GM21825 (cell line): ENCODE measurements around the gene NSL1.

ENCODE experiments used
- ATAC-seq: cut with Tn5 transposase; IDR thresholded peaks from one replicate; pipeline ENCODE4 v1.9.1; 2021; ENCODE audit warnings: mild to moderate bottlenecking, moderate library complexity; ENCODE audit not compliant: unreplicated experiment

The NSL1 gene, protein sequence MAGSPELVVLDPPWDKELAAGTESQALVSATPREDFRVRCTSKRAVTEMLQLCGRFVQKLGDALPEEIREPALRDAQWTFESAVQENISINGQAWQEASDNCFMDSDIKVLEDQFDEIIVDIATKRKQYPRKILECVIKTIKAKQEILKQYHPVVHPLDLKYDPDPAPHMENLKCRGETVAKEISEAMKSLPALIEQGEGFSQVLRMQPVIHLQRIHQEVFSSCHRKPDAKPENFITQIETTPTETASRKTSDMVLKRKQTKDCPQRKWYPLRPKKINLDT

DNA sequence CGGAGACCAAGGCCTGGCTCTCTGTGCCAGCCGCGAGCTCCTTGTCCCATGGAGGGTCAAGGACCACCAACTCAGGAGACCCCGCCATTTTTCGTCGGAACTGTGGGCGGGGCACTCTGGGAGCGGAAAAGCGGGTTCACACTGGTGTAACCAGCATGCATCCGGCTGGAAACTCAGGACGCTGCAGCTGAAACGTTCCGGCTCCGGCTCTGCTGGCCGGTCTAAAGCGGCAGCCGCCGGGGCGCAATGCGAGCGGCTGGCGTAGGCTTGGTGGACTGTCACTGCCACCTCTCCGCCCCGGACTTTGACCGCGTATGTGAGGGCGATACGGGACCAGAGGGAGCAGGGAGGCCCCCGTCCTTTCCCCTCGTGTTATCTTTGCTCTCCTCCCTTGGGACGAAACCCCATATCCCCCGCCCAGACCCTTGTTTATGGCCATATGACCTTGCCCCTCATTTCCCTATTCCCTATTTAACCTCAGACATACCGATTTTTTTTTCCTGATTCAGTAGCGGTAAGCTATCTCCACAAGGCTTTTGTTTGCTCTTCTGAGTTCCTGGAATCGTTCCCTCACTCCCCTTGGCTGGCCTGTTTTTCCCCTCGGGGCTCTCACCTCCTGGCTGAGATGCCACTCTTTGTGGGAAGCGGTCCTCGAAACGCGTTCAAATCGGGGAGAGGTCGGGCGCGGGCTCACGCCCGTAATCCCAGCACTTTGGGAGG is at the start of gene NSL1, which contains the start of gene TATDN3:
Gene NSL1 (minus strand): TSS at position 102 of the 720 bp plus-strand sequence. CDS start 14 bp downstream, at position 88.
Gene TATDN3 (plus strand): TSS at position 219 of the 720 bp plus-strand sequence. CDS start 28 bp downstream, at position 247.
- peak; percentile 72 for ATAC-seq

DNA sequence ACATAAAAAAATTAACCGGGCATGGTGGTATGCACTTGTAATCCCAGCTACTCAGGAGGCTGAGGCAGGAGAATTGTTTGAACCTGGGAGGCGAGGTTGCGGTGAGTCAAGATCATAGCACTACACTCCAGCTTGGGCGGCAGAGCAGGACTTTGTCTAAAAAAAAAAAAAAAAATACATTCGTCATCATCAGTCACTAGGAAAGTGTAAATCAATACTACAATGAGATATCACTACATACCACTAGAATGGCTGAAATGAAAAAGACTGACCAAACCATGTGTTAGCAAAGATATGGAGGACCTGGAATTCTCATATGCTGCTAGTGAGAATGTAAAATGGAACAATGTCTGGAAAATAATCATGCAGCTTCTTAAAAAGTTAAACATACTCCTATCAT is 46.6 kb upstream of the NSL1 start:
- ATAC-seq: no peak

- peak; percentile 86 for ATAC-seq
Measured at GRCh38 chr1:212833211-212834207, 41.9 kb upstream of the NSL1 start.

DNA sequence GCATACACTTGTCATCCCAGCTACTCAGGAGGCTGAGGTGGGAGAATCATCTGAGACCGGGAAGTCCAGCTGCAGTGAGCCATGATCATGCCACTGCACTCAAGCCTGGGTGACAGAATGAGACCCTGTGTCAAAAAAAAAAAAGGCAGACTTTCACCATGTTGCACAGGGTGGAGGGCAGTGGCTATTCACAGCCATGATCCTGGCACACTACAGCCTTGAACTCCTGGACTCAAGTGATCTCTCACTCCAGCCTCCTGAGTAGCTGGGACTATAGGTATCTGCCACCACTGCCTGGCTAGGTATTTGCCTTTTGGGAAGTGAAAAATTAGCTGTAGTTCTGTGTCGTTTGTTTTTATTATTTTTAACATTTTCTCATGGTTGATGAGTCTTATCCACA is 36.8 kb upstream of the NSL1 start:
- ATAC-seq: no peak

DNA sequence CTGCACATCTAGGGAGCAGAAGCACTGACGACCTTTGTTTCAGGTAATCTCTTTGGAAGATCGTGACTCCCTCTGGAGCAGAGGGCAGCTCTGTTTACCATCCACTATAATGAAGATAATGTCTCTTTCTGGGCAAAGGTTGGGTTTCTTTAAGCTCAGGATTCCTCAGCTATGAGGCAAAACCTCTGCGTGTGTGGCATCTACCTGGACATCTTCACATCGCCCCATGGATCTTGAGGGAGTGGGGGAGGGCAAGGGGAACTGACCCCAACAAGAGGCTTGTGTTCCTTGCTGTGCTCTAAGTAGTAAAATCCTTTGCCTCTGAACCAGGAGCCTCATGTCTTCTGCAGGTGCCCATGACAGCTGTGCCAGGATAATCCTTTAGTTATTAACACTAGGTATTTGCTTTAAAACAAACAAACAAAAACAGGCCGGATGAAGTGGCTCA is 36.3 kb upstream of the NSL1 start:
- ATAC-seq: no peak

DNA sequence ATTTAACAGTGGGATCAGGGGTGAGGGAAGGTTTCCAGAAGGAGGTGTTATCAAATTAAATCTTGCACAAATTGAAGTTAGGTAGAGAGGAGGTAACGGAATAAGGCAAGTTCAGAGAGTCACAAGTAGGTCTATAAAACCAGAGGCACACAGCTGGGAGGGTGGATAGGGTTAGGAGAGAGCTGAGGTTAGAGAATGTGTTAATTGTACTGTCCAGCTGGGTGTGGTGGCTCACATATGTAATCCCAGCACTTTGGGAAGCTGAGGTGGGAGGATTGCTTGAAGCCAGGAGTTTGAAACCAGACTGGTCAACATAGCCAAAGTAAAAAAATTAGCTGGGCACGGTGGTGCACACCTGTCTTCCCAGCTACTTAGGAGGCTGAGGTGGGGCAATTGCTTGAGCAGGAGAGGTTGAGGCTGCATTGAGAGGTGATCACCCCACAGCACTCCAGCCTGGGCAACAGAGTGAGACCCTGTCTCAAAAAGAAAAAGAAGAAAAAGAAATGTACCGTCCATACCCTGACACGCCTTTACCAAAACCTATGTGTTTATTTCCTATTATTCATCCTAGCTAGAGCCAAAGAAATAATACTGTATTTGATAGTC is 35.7 kb upstream of the NSL1 start:
- no peak for ATAC-seq

GRCh38 chr1:212825798-212826452 is 34.3 kb upstream of the NSL1 start:
- ATAC-seq: no peak

GRCh38 chr1:212824201-212824600 is 32.6 kb upstream of the NSL1 start:
- ATAC-seq: no peak

GRCh38 chr1:212822956-212823355 is 31.4 kb upstream of the NSL1 start:
- no peak for ATAC-seq

DNA sequence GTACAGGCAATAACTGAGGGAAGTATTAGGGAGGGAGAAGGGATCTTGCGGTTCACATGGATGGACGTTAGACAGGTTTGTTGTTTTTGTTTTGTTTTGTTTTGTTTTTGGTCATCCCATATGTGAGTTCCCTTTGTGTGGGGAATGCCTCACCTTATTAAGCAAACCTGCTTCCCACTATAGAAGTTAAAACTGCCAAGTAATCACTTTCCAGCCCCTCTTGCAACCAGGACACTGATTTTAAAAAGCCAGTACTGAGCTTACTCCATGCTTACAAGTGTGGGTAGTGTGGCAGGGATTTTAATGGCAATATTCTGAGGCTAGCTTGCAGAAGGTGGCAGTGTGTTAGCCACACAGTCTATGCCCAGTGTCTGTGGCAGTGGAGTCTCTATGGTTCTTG is 29.4 kb upstream of the NSL1 start:
- ATAC-seq: no peak

DNA sequence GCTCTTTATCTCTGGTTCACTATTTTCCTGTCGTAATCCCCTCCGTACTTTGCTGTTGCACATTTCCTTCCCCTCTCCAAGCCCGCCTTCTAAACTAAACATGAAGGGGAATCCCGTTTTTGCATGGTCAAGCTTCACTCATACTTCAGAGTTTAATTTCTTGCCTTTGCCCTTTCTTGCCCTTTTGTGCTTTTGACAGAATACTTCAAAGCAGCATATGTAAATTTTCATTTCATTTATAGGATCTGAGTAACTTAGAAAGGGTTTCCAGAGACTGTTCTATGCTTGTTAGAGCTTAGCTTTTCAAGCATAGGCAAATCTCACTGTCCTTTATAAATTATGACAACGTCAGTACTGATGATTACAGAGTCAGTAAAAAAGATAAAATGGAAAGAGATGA is 28.1 kb upstream of the NSL1 start:
- peak; percentile 64 for ATAC-seq

DNA sequence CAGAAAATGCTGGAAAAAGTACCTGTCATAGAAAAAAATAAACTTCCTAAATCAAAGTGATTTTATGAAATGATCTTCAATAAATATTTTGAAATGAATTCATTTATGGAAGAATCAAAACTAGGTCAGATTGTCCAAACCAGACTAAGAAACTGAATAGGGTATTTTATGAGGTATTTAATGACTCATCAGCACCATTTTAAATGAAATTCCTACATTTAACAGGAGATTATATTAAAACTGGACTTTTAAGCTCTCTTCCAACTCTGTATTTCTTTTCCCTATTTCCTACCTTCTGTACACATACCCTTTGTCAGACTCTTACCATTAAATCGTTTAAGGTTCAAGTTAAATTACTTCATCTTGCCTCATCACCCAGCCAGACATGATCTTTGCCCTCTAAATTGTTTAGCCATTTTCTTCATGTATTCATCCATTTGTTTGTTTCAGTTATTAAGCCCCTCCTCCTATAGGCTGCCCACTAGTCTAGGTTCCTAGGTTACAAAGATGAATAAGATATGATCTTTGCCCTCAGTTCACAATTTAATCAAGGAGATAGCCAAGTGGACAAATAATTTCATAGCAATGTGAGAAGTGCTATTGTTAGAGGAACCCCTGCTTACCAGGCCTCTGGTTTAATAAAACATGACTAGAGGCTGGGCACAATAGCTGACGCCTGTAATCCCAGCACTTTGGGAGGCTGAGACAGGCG is 25.1 kb upstream of the NSL1 start:
- no peak for ATAC-seq

DNA sequence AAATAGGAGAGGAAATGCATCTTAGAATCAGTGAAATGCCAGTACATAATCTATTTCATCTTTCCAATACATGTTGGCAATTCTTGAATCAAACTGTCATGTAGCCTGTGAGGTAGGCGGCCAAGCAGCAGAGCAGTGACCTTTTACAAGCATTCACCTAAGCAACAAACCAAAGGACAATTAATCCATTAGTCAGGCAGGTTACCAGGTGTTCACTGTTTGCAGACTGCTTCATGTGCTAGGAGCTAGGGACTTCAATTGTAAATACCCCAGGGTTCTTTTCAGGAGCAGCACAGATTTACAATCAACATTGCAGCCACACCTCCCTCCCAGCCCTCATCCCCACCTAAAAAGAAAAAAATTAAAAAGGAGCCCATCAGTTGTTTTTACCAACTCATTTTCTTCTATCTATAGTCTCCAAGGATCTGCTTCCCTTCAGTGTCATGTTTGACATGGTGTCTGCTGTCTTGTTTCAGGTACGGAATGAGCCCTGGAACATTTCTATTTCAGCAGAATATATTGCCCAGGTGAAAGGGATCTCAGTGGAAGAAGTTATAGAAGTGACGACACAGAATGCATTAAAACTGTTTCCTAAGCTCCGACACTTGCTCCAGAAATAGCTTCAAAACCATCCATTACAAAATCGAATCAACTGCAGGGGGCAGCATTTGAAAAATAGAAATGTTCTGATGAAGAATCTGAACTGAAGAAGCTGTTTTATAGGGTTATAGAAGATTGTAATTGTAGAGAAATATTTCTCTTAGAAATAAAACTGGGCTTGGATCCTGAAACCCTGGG is 23.2 kb upstream of the NSL1 start:
- no peak for ATAC-seq

DNA sequence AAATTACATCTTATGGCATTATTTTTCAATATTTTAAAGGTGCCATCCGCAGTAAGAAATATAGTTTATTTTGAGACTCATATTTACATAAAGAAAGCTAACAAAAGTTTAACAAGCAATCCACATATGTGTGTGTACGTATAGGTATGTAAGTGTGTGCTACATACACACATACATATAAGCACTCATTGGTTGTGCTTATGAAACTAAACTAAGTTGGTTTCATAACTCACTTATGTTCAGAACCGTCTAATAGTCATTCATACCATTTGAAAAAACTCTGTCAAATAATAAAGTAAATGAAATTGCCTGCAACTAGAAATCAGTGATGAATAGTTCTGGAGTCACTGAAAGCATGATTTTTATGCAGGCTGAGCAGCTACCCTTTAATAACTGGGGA is 14.2 kb upstream of the NSL1 start:
- ATAC-seq: no peak

- no peak for ATAC-seq
Measured at GRCh38 chr1:212797681-212798080, 6.1 kb upstream of the NSL1 start.

- peak; percentile 74 for ATAC-seq
Measured at GRCh38 chr1:212794561-212795014, 3.0 kb upstream of the NSL1 start.

GRCh38 chr1:212792396-212792908 is 875 bp upstream of the NSL1 start:
- no peak for ATAC-seq

DNA sequence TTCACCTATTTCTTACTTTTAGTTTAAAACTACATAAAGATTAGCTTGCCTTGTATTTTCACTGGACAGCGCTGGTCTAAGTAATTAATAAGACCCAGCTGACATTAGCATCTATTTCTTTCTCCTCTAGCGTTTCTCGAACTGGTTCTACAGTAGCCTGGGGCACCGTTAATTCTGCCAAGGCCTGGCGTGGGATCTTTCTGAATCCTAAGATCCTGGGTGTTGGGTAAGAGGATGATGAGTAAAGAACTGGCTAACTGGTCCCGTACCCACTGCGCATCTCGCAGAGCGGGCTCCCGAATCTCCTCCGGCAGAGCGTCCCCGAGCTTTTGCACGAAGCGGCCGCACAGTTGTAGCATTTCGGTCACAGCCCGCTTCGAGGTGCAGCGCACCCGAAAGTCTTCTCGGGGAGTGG is 309 bp downstream of the NSL1 start:
- ATAC-seq: peak; percentile 37
